Measurements from ENCODE around the gene TOR2A. TPM values are rescaled to one million over a fixed set of nuclear protein-coding genes. Genes with fewer than 3 reads are reported as not detected.
"Not testable (repeated sequence)": the region's sequence is repeated elsewhere in the genome, so short reads cannot be mapped to it uniquely, and the experiment has no call there.

Gene TOR2A
- total RNA-seq, result 1 to 10 TPM; 6.2 to 7.7 TPM
- 10 to 100 TPM; 21.8 to 23.5 TPM for polyA plus RNA-seq (ENCODE audit: insufficient read length in 2 of 2)
- long read RNA-seq, donor 1, transcript TOR2A-203 (5 exons, 1,523 nt), result major isoform, 5 of 8 reads
- long read RNA-seq, donor 1, partial matches to known transcripts, result 0 of 8 reads
- long read RNA-seq, donor 1, other reads (novel, unspliced or antisense), result 0 of 8 reads
- long read RNA-seq, donor 2, partial matches to known transcripts, result 0 of 3 reads
- long read RNA-seq, donor 2, other reads (novel, unspliced or antisense), result 0 of 3 reads
- long read RNA-seq, donor 3, partial matches to known transcripts, result 0 of 2 reads
- long read RNA-seq, donor 3, other reads (novel, unspliced or antisense), result 0 of 2 reads
- long read RNA-seq, donor 4, partial matches to known transcripts, result 0 of 7 reads
- long read RNA-seq, donor 4, other reads (novel, unspliced or antisense), result 0 of 7 reads

GRCh38 chr9:127734747-127735529 lies at the start of gene TOR2A:
TOR2A (minus strand) TSS chr9:127735294; CDS start chr9:127735270, 24 bp downstream.
- DNase-seq (ENCODE audit: low read depth in 4 of 6, low spot score in 6 of 6), result peak; percentile 91 to 99 (median 96)
- under 1% methylated on average over 76 of the region's 76 CpGs for WGBS (ENCODE audit: insufficient coverage)
- peaks cover 24% of the 10 kb centered on the region for H3K4me1 ChIP-seq (ENCODE audit: control insufficient read depth, insufficient read depth, low read length)
- peaks cover 55% of the 10 kb centered on the region for H3K36me3 ChIP-seq (ENCODE audit: control insufficient read depth, insufficient read depth, low read length)
- no peaks in the 10 kb centered on the region for H3K27me3 ChIP-seq (ENCODE audit: control insufficient read depth, insufficient read depth, low read length)
- H3K9me3 ChIP-seq (ENCODE audit: control insufficient read depth, insufficient read depth, low read length), result no peaks in the 10 kb centered on the region
- peak within 1 kb of the TSS; percentile 74 for H3K4me3 ChIP-seq (ENCODE audit: low read depth, low read length)
- peak within 1 kb of the TSS; percentile 92 for H3K27ac ChIP-seq (ENCODE audit: low read depth, low read length)

- no peaks in the 10 kb centered on the region for H3K9me3 ChIP-seq (ENCODE audit: control insufficient read depth, insufficient read depth, low read length)
- no peak overlapping the region for H3K27ac ChIP-seq (ENCODE audit: low read depth, low read length)
- H3K36me3 ChIP-seq (ENCODE audit: control insufficient read depth, insufficient read depth, low read length), result peaks cover 19% of the 10 kb centered on the region
- peaks cover 2% of the 10 kb centered on the region for H3K27me3 ChIP-seq (ENCODE audit: control insufficient read depth, insufficient read depth, low read length)
- 67% methylated on average over 14 of the region's 20 CpGs for WGBS (ENCODE audit: insufficient coverage)
- peaks cover 53% of the 10 kb centered on the region for H3K4me1 ChIP-seq (ENCODE audit: control insufficient read depth, insufficient read depth, low read length)
- no peak overlapping the region for H3K4me3 ChIP-seq (ENCODE audit: low read depth, low read length)
- DNase-seq (ENCODE audit: low read depth in 4 of 6, low spot score in 6 of 6), result no peak
Observed at GRCh38 chr9:127783111-127784008, 48.3 kb upstream of the TOR2A start.

GRCh38 chr9:127781806-127782205 lies 46.7 kb upstream of the TOR2A start:
- Histone ChIP-seq H3K27ac (ENCODE audit: low read depth, low read length) (no peak overlapping the region), H3K4me3 (ENCODE audit: low read depth, low read length) (no peak overlapping the region), H3K4me1 (ENCODE audit: control insufficient read depth, insufficient read depth, low read length) (peaks cover 56% of the 10 kb centered on the region), H3K27me3 (ENCODE audit: control insufficient read depth, insufficient read depth, low read length) (peaks cover 2% of the 10 kb centered on the region), H3K36me3 (ENCODE audit: control insufficient read depth, insufficient read depth, low read length) (peaks cover 7% of the 10 kb centered on the region), H3K9me3 (ENCODE audit: control insufficient read depth, insufficient read depth, low read length) (no peaks in the 10 kb centered on the region)
- 100% methylated on average over 1 of the region's 4 CpGs for WGBS (ENCODE audit: insufficient coverage)
- no peak for DNase-seq (ENCODE audit: low read depth in 4 of 6, low spot score in 6 of 6)

GRCh38 chr9:127780909-127781308 lies 45.8 kb upstream of the TOR2A start:
- Histone ChIP-seq H3K27ac (ENCODE audit: low read depth, low read length) (peak overlapping the region; percentile 60), H3K4me1 (ENCODE audit: control insufficient read depth, insufficient read depth, low read length) (peaks cover 58% of the 10 kb centered on the region)
- not testable (repeated sequence) for DNase-seq (ENCODE audit: low read depth in 4 of 6, low spot score in 6 of 6); H3K36me3 ChIP-seq (ENCODE audit: control insufficient read depth, insufficient read depth, low read length); H3K9me3 ChIP-seq (ENCODE audit: control insufficient read depth, insufficient read depth, low read length); H3K4me3 ChIP-seq (ENCODE audit: low read depth, low read length); H3K27me3 ChIP-seq (ENCODE audit: control insufficient read depth, insufficient read depth, low read length)
- 100% methylated on average over 2 of the region's 9 CpGs for WGBS (ENCODE audit: insufficient coverage)

GRCh38 chr9:127780126-127780885 lies 45.2 kb upstream of the TOR2A start:
- H3K4me1 ChIP-seq (ENCODE audit: control insufficient read depth, insufficient read depth, low read length), result peaks cover 58% of the 10 kb centered on the region
- 49% methylated on average over 20 of the region's 20 CpGs for WGBS (ENCODE audit: insufficient coverage)
- H3K36me3 ChIP-seq (ENCODE audit: control insufficient read depth, insufficient read depth, low read length), result peaks cover 3% of the 10 kb centered on the region
- H3K9me3 ChIP-seq (ENCODE audit: control insufficient read depth, insufficient read depth, low read length), result no peaks in the 10 kb centered on the region
- peak overlapping the region; percentile 60 for H3K27ac ChIP-seq (ENCODE audit: low read depth, low read length)
- DNase-seq (ENCODE audit: low read depth in 4 of 6, low spot score in 6 of 6), result peak in 2 of 6 donors; percentile 51 to 73
- no peak overlapping the region for H3K4me3 ChIP-seq (ENCODE audit: low read depth, low read length)
- peaks cover 6% of the 10 kb centered on the region for H3K27me3 ChIP-seq (ENCODE audit: control insufficient read depth, insufficient read depth, low read length)

GRCh38 chr9:127779136-127779981 lies 44.3 kb upstream of the TOR2A start:
- Histone ChIP-seq H3K36me3 (ENCODE audit: control insufficient read depth, insufficient read depth, low read length) (peaks cover 3% of the 10 kb centered on the region), H3K27ac (ENCODE audit: low read depth, low read length) (peak overlapping the region; percentile 79), H3K4me3 (ENCODE audit: low read depth, low read length) (no peak overlapping the region), H3K9me3 (ENCODE audit: control insufficient read depth, insufficient read depth, low read length) (no peaks in the 10 kb centered on the region), H3K4me1 (ENCODE audit: control insufficient read depth, insufficient read depth, low read length) (peaks cover 52% of the 10 kb centered on the region), H3K27me3 (ENCODE audit: control insufficient read depth, insufficient read depth, low read length) (peaks cover 6% of the 10 kb centered on the region)
- DNase-seq (ENCODE audit: low read depth in 4 of 6, low spot score in 6 of 6), result no peak
- WGBS (ENCODE audit: insufficient coverage), result 84% methylated on average over 13 of the region's 17 CpGs

- Histone ChIP-seq H3K4me3 (ENCODE audit: low read depth, low read length) (no peak within 1 kb of the TSS), H3K4me1 (ENCODE audit: control insufficient read depth, insufficient read depth, low read length) (peaks cover 50% of the 10 kb centered on the region), H3K27ac (ENCODE audit: low read depth, low read length) (peak within 1 kb of the TSS; percentile 79), H3K36me3 (ENCODE audit: control insufficient read depth, insufficient read depth, low read length) (peaks cover 3% of the 10 kb centered on the region), H3K27me3 (ENCODE audit: control insufficient read depth, insufficient read depth, low read length) (peaks cover 6% of the 10 kb centered on the region), H3K9me3 (ENCODE audit: control insufficient read depth, insufficient read depth, low read length) (no peaks in the 10 kb centered on the region)
- no peak for DNase-seq (ENCODE audit: low read depth in 4 of 6, low spot score in 6 of 6)
- 45% methylated on average over 13 of the region's 13 CpGs for WGBS (ENCODE audit: insufficient coverage)
Observed at GRCh38 chr9:127778280-127779135, 43.4 kb upstream of the TOR2A start, which contains the start of gene SH2D3C. SH2D3C (minus strand) TSS chr9:127778666; CDS start chr9:127778627, 39 bp downstream.

Data from spinal cord (tissue), 10 donors.